ENCODE data around the gene PRKAG2. TPM values are rescaled to one million over a fixed set of nuclear protein-coding genes. Genes with fewer than 3 reads are reported as not detected.

PRKAG2 gene
- polyA plus RNA-seq, 1 of the 3 experiments (the other 2 are of a cell fraction): 51.6 TPM

- peak; percentile 35; the same call in 1 of the 2 replicates for TF ChIP-seq ZBTB33 (IDR thresholded peaks at IDR 0.05; ENCODE audit: borderline replicate concordance, low read depth)
- no peak for TF ChIP-seq YY1 (IDR thresholded peaks at IDR 0.05; ENCODE audit: low read depth)
- peak; percentile 30; the same call in 1 of the 2 replicates for TF ChIP-seq SMC3 (IDR thresholded peaks at IDR 0.05; ENCODE audit: low read depth, low read length)
- TF ChIP-seq RFX5 (IDR thresholded peaks at IDR 0.05; ENCODE audit: low read length): no peak
- TF ChIP-seq REST (IDR thresholded peaks at IDR 0.05; ENCODE audit: low read depth, low read length): no peak; the same call in 1 of the 2 replicates
- peak; percentile 86 for TF ChIP-seq RXRA (IDR thresholded peaks at IDR 0.05; ENCODE audit: borderline replicate concordance, low read depth)
- TF ChIP-seq FOXJ3 (CRISPR knock-in tag; IDR thresholded peaks at IDR 0.05): no peak
- peak; percentile 42 for TF ChIP-seq RAD21 (IDR thresholded peaks at IDR 0.05; ENCODE audit: low read length)
- peak in 1 of 2 experiments; percentile 86; a peak in 2 of 4 replicates for TF ChIP-seq EP300 (IDR thresholded peaks at IDR 0.05; ENCODE audit: borderline replicate concordance in 1 of 2, low read depth in 1 of 2, low read length in 1 of 2)
- peak; percentile 90 for TF ChIP-seq MAX (IDR thresholded peaks at IDR 0.05; ENCODE audit: low read depth)
- TF ChIP-seq POLR2AphosphoS5 (IDR thresholded peaks at IDR 0.05; ENCODE audit: low read depth, low read length): peak; percentile 68; the same call in 1 of the 2 replicates
- no peak for TF ChIP-seq MXI1 (IDR thresholded peaks at IDR 0.05; ENCODE audit: low read depth, low read length)
- 0 out of 2 replicates have a peak, but pooled peaks have one; percentile 15 for TF ChIP-seq RCOR1 (IDR thresholded peaks at IDR 0.05; ENCODE audit: low read length)
These were observed 140.5 kb downstream of the PRKAG2 start (continued) for GRCh38 chr7:151736403-151736909.

GRCh38 chr7:151735851-151736402, 141.0 kb downstream of the PRKAG2 start:
- 72% methylated on average over 20 of the region's 25 CpGs for WGBS (ENCODE audit: low lambda C conversion rate)
- H3K9ac ChIP-seq: no peak overlapping the region
- no peaks in the 10 kb centered on the region for H3K79me2 ChIP-seq (ENCODE audit: insufficient read depth)
- H3K9me3 ChIP-seq: no peaks in the 10 kb centered on the region
- DNase-seq: no peak
- H3K36me3 ChIP-seq (replicated peaks in 1 of 2; ENCODE audit: control insufficient read depth in 1 of 2, insufficient read depth in 2 of 2, low read length in 1 of 2): no peaks in the 10 kb centered on the region
- peaks cover 9% of the 10 kb centered on the region for H3F3A ChIP-seq (replicated peaks; ENCODE audit: insufficient read depth)
- H4K20me1 ChIP-seq (ENCODE audit: insufficient read depth): no peaks in the 10 kb centered on the region
- peak overlapping the region; percentile 63 for H3K4me2 ChIP-seq
- CTCF ChIA-PET: interaction anchor here (0.6 to 5.8 kb wide), 8 partner anchors 9 to 767 kb away, joined by 3 to 26 read pairs (median 4); no protein-coding TSS in a partner anchor
- peak overlapping the region in 1 of 2 experiments; percentile 76; a peak in 3 of 4 replicates for H3K27ac ChIP-seq (ENCODE audit: low read depth in 2 of 2, low read length in 1 of 2)
- no peaks in the 10 kb centered on the region for H3K9me2 ChIP-seq
- peak overlapping the region; percentile 57; the same call in 1 of the 2 replicates for H2AFZ ChIP-seq (ENCODE audit: low read depth)
- H3K27me3 ChIP-seq (ENCODE audit: insufficient read depth): no peaks in the 10 kb centered on the region
- peak overlapping the region; percentile 27 to 48; a peak in 2 of 4 replicates for H3K4me3 ChIP-seq (ENCODE audit: low read depth in 2 of 2, low read length in 1 of 2)
- POLR2A ChIA-PET: no interaction called here
- H3K4me1 ChIP-seq (ENCODE audit: control insufficient read depth in 1 of 2, insufficient read depth in 2 of 2, low read depth in 1 of 2, low read length in 1 of 2): peaks cover 11 to 14% of the 10 kb centered on the region in 2 experiments; a peak in 3 of 4 replicates
- TF ChIP-seq FOXJ3 (CRISPR knock-in tag; IDR thresholded peaks at IDR 0.05): no peak
- no peak for TF ChIP-seq IRF3 (IDR thresholded peaks at IDR 0.05; ENCODE audit: low read depth, low read length)
- TF ChIP-seq RAD21 (IDR thresholded peaks at IDR 0.05; ENCODE audit: low read length): no peak
- TF ChIP-seq CTCF (IDR thresholded peaks at IDR 0.05): no peak
- no peak for TF ChIP-seq SMC3 (IDR thresholded peaks at IDR 0.05; ENCODE audit: low read depth, low read length)
- TF ChIP-seq FOSL2 (IDR thresholded peaks at IDR 0.05; ENCODE audit: borderline replicate concordance, low read depth): no peak
- no peak for TF ChIP-seq PBX3 (IDR thresholded peaks at IDR 0.05)
